H1 (cell line): Measurements from ENCODE around the gene ZBTB20.

Experiments used
- CEBPB ChIP-seq: IDR thresholded peaks from 2 replicates; pipeline ENCODE4 v1.6.1; 2012; ENCODE audit warnings: low read depth, low read length
- EZH2 ChIP-seq: fragments of 200-600 bp; sonication (generic); IDR thresholded peaks from 2 replicates; pipeline ENCODE4 v1.7.1; 2012; ENCODE audit warnings: low read depth, mild to moderate bottlenecking, moderate library complexity, low read length, inconsistent platforms; ENCODE audit not compliant: severe bottlenecking
- GTF2F1 ChIP-seq: IDR thresholded peaks from 2 replicates; pipeline ENCODE4 v1.6.1; 2012; ENCODE audit warnings: low read depth, low read length, improper control_type of control experiment, borderline replicate concordance
- JUN ChIP-seq: IDR thresholded peaks from 2 replicates; pipeline ENCODE4 v1.6.1; 2011; ENCODE audit warnings: low read depth, mild to moderate bottlenecking, improper control_type of control experiment, low read length
- PHF8 ChIP-seq: fragments of 200-600 bp; sonication (generic); conservative IDR thresholded peaks from 2 replicates; pipeline ENCODE4 v1.7.1; 2012; ENCODE audit warnings: low read depth, mild to moderate bottlenecking, inconsistent platforms, low read length, moderate library complexity
- POLR2A ChIP-seq, 2 experiments: IDR thresholded peaks; 1 replicate in 1 of 2; 2 replicates in 1 of 2; pipeline ENCODE4 v1.6.1; 2011; ENCODE audit warnings: low read depth in 2 of 2, low read length in 2 of 2, mild to moderate bottlenecking in 2 of 2; ENCODE audit errors: control extremely low read depth in 1 of 2
- POU5F1 ChIP-seq: IDR thresholded peaks from 2 replicates; pipeline ENCODE4 v1.6.1; 2011; ENCODE audit warnings: low read depth, mild to moderate bottlenecking, low read length, moderate library complexity
- RFX5 ChIP-seq: IDR thresholded peaks from 2 replicates; pipeline ENCODE4 v1.6.1; 2011; ENCODE audit warnings: low read depth, low read length, improper control_type of control experiment, borderline replicate concordance
- SIX5 ChIP-seq: IDR thresholded peaks from 2 replicates; pipeline ENCODE4 v1.6.1; 2011; ENCODE audit warnings: mild to moderate bottlenecking, low read depth, low read length
- TCF12 ChIP-seq: IDR thresholded peaks from 2 replicates; pipeline ENCODE4 v1.6.1; 2011; ENCODE audit warnings: low read depth, mild to moderate bottlenecking, low read length
- TF ChIP-seq, protein P1 (sequence below), 3 experiments: IDR thresholded peaks; 1 replicate in 2 of 3; 2 replicates in 1 of 3; pipeline versions ENCODE4 v1.5.1 to v1.6.1; 2011; ENCODE audit warnings: low read length in 3 of 3, mild to moderate bottlenecking in 3 of 3, inconsistent platforms in 2 of 3, low read depth in 1 of 3, moderate library complexity in 1 of 3; ENCODE audit not compliant: insufficient read depth in 1 of 3; ENCODE audit errors: control extremely low read depth in 1 of 3
- TF ChIP-seq, protein P2 (sequence below): IDR thresholded peaks from 2 replicates; pipeline ENCODE4 v1.6.1; 2012; ENCODE audit warnings: inconsistent platforms

- TF ChIP-seq POLR2A (IDR thresholded peaks at IDR 0.05; ENCODE audit: control extremely low read depth in 1 of 2, low read depth in 2 of 2, low read length in 2 of 2) (no peak), TCF12 (no peak), SIX5 (no peak), GTF2F1 (no peak), CEBPB (no peak), JUN (no peak), PHF8 (no peak), EZH2 (no peak), RFX5 (no peak), POU5F1 (no peak)
- TF ChIP-seq, protein P1, sequence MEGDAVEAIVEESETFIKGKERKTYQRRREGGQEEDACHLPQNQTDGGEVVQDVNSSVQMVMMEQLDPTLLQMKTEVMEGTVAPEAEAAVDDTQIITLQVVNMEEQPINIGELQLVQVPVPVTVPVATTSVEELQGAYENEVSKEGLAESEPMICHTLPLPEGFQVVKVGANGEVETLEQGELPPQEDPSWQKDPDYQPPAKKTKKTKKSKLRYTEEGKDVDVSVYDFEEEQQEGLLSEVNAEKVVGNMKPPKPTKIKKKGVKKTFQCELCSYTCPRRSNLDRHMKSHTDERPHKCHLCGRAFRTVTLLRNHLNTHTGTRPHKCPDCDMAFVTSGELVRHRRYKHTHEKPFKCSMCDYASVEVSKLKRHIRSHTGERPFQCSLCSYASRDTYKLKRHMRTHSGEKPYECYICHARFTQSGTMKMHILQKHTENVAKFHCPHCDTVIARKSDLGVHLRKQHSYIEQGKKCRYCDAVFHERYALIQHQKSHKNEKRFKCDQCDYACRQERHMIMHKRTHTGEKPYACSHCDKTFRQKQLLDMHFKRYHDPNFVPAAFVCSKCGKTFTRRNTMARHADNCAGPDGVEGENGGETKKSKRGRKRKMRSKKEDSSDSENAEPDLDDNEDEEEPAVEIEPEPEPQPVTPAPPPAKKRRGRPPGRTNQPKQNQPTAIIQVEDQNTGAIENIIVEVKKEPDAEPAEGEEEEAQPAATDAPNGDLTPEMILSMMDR (IDR thresholded peaks at IDR 0.05; ENCODE audit: control extremely low read depth in 1 of 3, insufficient read depth in 1 of 3, low read depth in 1 of 3, low read length in 3 of 3): no peak
- TF ChIP-seq, protein P2, sequence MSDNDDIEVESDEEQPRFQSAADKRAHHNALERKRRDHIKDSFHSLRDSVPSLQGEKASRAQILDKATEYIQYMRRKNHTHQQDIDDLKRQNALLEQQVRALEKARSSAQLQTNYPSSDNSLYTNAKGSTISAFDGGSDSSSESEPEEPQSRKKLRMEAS: no peak
Observed at GRCh38 chr3:114319453-114319852, 827.6 kb downstream of the ZBTB20 start.
